Activated naive CD8-positive, alpha-beta T cell treated with anti-CD3 and anti-CD28 coated beads, Interleukin-2, amount 10 ng/mL, durations not matched to agents 7 days and 5 days (primary cell): ENCODE data around the gene CHD6. TPM values are rescaled to one million over a fixed set of nuclear protein-coding genes. Genes with fewer than 3 reads are reported as not detected.

Experiments used
- ATAC-seq: fragments of 150-1000 bp; cut with Tn5 transposase; one replicate; pipeline ENCODE4 v1.10.0; 2021; ENCODE audit warnings: low read depth, moderate library complexity
- POLR2A ChIA-PET: fragments of 350-600 bp; sonication (Branson Sonifier 250); formaldehyde crosslinking; loops from one replicate; lab custom pipeline; 2021; ENCODE audit warnings: antibody characterized with exemption; lab: Charles Lee
- DNase-seq: peaks from one replicate; pipeline ENCODE4 v3.0.0; 2021
- H3K27ac Mint-ChIP-seq: one replicate; pipeline ENCODE4 v1.8.0; 2022; ENCODE audit warnings: mild to moderate bottlenecking, mixed read lengths
- H3K27me3 Mint-ChIP-seq: one replicate; pipeline ENCODE4 v1.8.0; 2022; ENCODE audit warnings: mild to moderate bottlenecking, moderate library complexity, mixed read lengths
- H3K36me3 Mint-ChIP-seq: one replicate; pipeline ENCODE4 v1.8.0; 2021; ENCODE audit warnings: mild to moderate bottlenecking, mixed read lengths
- H3K4me1 Mint-ChIP-seq: one replicate; pipeline ENCODE4 v1.8.0; 2021; ENCODE audit warnings: mixed read lengths
- H3K4me3 Mint-ChIP-seq: one replicate; pipeline ENCODE4 v1.8.0; 2022; ENCODE audit warnings: mild to moderate bottlenecking, moderate library complexity, mixed read lengths
- H3K9me3 Mint-ChIP-seq: one replicate; pipeline ENCODE4 v1.8.0; 2021; ENCODE audit warnings: mixed read lengths
- total RNA-seq, 2 experiments: library from RNA; stranded (reverse); gene quantifications; one replicate each; pipeline ENCODE4 v1.2.3, GENCODE V29; 2021

Gene CHD6
- total RNA-seq, 2 experiments from 2014 or later: 48.2 to 58.9 TPM

GRCh38 chr20:41510847-41511450 lies 107.2 kb downstream of the CHD6 start:
- no peak for ATAC-seq
- no peak for DNase-seq
- peaks cover 39% of the 10 kb centered on the region for H3K36me3 Mint-ChIP-seq
- H3K4me3 Mint-ChIP-seq: no peak overlapping the region
- H3K9me3 Mint-ChIP-seq: peaks cover 2% of the 10 kb centered on the region
- H3K27me3 Mint-ChIP-seq: no peaks in the 10 kb centered on the region
- peaks cover 8% of the 10 kb centered on the region for H3K4me1 Mint-ChIP-seq
- H3K27ac Mint-ChIP-seq: no peak overlapping the region
- POLR2A ChIA-PET: no interaction called here

- peaks cover 6% of the 10 kb centered on the region for H3K9me3 Mint-ChIP-seq
- peaks cover 8% of the 10 kb centered on the region for H3K4me1 Mint-ChIP-seq
- H3K36me3 Mint-ChIP-seq: peaks cover 44% of the 10 kb centered on the region
- DNase-seq (no peak), ATAC-seq (no peak)
- POLR2A ChIA-PET: no interaction called here
- no peak overlapping the region for H3K4me3 Mint-ChIP-seq
- H3K27ac Mint-ChIP-seq: no peak overlapping the region
- no peaks in the 10 kb centered on the region for H3K27me3 Mint-ChIP-seq
Observed at GRCh38 chr20:41510224-41510623, 108.0 kb downstream of the CHD6 start.

GRCh38 chr20:41509316-41510200 lies 108.6 kb downstream of the CHD6 start:
- no peaks in the 10 kb centered on the region for H3K27me3 Mint-ChIP-seq
- no peak for DNase-seq
- H3K4me3 Mint-ChIP-seq: no peak overlapping the region
- POLR2A ChIA-PET: no interaction called here
- peaks cover 6% of the 10 kb centered on the region for H3K4me1 Mint-ChIP-seq
- peaks cover 6% of the 10 kb centered on the region for H3K9me3 Mint-ChIP-seq
- ATAC-seq: no peak
- H3K27ac Mint-ChIP-seq: no peak overlapping the region
- peaks cover 43% of the 10 kb centered on the region for H3K36me3 Mint-ChIP-seq

- Mint-ChIP-seq H3K27me3 (no peaks in the 10 kb centered on the region), H3K27ac (no peak overlapping the region), H3K36me3 (peaks cover 40% of the 10 kb centered on the region), H3K4me3 (no peak overlapping the region), H3K4me1 (peaks cover 6% of the 10 kb centered on the region), H3K9me3 (peaks cover 8% of the 10 kb centered on the region)
- no peak for ATAC-seq
- POLR2A ChIA-PET: no interaction called here
- DNase-seq: no peak
Observed at GRCh38 chr20:41508335-41508734, 109.8 kb downstream of the CHD6 start.

GRCh38 chr20:41507851-41508250 lies 110.3 kb downstream of the CHD6 start:
- H3K27me3 Mint-ChIP-seq: no peaks in the 10 kb centered on the region
- no peak for ATAC-seq
- H3K4me3 Mint-ChIP-seq: no peak overlapping the region
- peaks cover 6% of the 10 kb centered on the region for H3K4me1 Mint-ChIP-seq
- peaks cover 8% of the 10 kb centered on the region for H3K9me3 Mint-ChIP-seq
- POLR2A ChIA-PET: no interaction called here
- H3K36me3 Mint-ChIP-seq: peaks cover 36% of the 10 kb centered on the region
- H3K27ac Mint-ChIP-seq: no peak overlapping the region
- no peak for DNase-seq

- no peak for DNase-seq
- no peak overlapping the region for H3K4me3 Mint-ChIP-seq
- peaks cover 32% of the 10 kb centered on the region for H3K36me3 Mint-ChIP-seq
- H3K27ac Mint-ChIP-seq: no peak overlapping the region
- ATAC-seq: no peak
- POLR2A ChIA-PET: no interaction called here
- peaks cover 8% of the 10 kb centered on the region for H3K9me3 Mint-ChIP-seq
- H3K4me1 Mint-ChIP-seq: peaks cover 6% of the 10 kb centered on the region
- H3K27me3 Mint-ChIP-seq: no peaks in the 10 kb centered on the region
Observed at GRCh38 chr20:41507436-41507835, 110.7 kb downstream of the CHD6 start.

GRCh38 chr20:41506192-41506915 lies 111.8 kb downstream of the CHD6 start:
- POLR2A ChIA-PET: no interaction called here
- H3K9me3 Mint-ChIP-seq: peaks cover 8% of the 10 kb centered on the region
- H3K27me3 Mint-ChIP-seq: no peaks in the 10 kb centered on the region
- no peak overlapping the region for H3K27ac Mint-ChIP-seq
- ATAC-seq (no peak), DNase-seq (no peak)
- no peak overlapping the region for H3K4me3 Mint-ChIP-seq
- H3K4me1 Mint-ChIP-seq: peaks cover 6% of the 10 kb centered on the region
- peaks cover 23% of the 10 kb centered on the region for H3K36me3 Mint-ChIP-seq

GRCh38 chr20:41505184-41505583 lies 113.0 kb downstream of the CHD6 start:
- peaks cover 8% of the 10 kb centered on the region for H3K9me3 Mint-ChIP-seq
- DNase-seq (no peak), ATAC-seq (no peak)
- H3K27ac Mint-ChIP-seq: no peak overlapping the region
- no peak overlapping the region for H3K4me3 Mint-ChIP-seq
- POLR2A ChIA-PET: no interaction called here
- peaks cover 10% of the 10 kb centered on the region for H3K4me1 Mint-ChIP-seq
- no peaks in the 10 kb centered on the region for H3K27me3 Mint-ChIP-seq
- peaks cover 22% of the 10 kb centered on the region for H3K36me3 Mint-ChIP-seq

GRCh38 chr20:41501376-41501775 lies 116.8 kb downstream of the CHD6 start:
- POLR2A ChIA-PET: no interaction called here
- H3K36me3 Mint-ChIP-seq: peaks cover 26% of the 10 kb centered on the region
- no peak for ATAC-seq

GRCh38 chr20:41499961-41500725 lies 118.0 kb downstream of the CHD6 start:
- Mint-ChIP-seq H3K36me3 (peaks cover 16% of the 10 kb centered on the region), H3K27me3 (no peaks in the 10 kb centered on the region), H3K4me1 (peaks cover 4% of the 10 kb centered on the region), H3K27ac (no peak overlapping the region), H3K4me3 (no peak overlapping the region), H3K9me3 (peaks cover 2% of the 10 kb centered on the region)
- ATAC-seq (no peak), DNase-seq (no peak)
- POLR2A ChIA-PET: no interaction called here

More at GRCh38 chr20:41501376-41501775, 116.8 kb downstream of the CHD6 start:
- peaks cover 8% of the 10 kb centered on the region for H3K9me3 Mint-ChIP-seq
- no peaks in the 10 kb centered on the region for H3K27me3 Mint-ChIP-seq
- H3K4me1 Mint-ChIP-seq: peaks cover 4% of the 10 kb centered on the region
- DNase-seq: no peak
- H3K4me3 Mint-ChIP-seq: no peak overlapping the region
- H3K27ac Mint-ChIP-seq: no peak overlapping the region

- H3K9me3 Mint-ChIP-seq: peaks cover 1% of the 10 kb centered on the region
- no peaks in the 10 kb centered on the region for H3K27me3 Mint-ChIP-seq
- DNase-seq (no peak), ATAC-seq (no peak)
- H3K27ac Mint-ChIP-seq: no peak overlapping the region
- no peak overlapping the region for H3K4me3 Mint-ChIP-seq
- POLR2A ChIA-PET: no interaction called here
- peaks cover 14% of the 10 kb centered on the region for H3K36me3 Mint-ChIP-seq
- peaks cover 4% of the 10 kb centered on the region for H3K4me1 Mint-ChIP-seq
Observed at GRCh38 chr20:41499064-41499463, 119.1 kb downstream of the CHD6 start.

- POLR2A ChIA-PET: interaction anchor here (0.6 kb wide), 1 partner anchor 30 kb away, joined by 3 read pairs; no protein-coding TSS in a partner anchor
- no peak for DNase-seq
- H3K4me3 Mint-ChIP-seq: no peak overlapping the region
- peaks cover 4% of the 10 kb centered on the region for H3K4me1 Mint-ChIP-seq
- ATAC-seq: no peak
- no peaks in the 10 kb centered on the region for H3K27me3 Mint-ChIP-seq
- no peak overlapping the region for H3K27ac Mint-ChIP-seq
- no peaks in the 10 kb centered on the region for H3K9me3 Mint-ChIP-seq
- H3K36me3 Mint-ChIP-seq: peaks cover 14% of the 10 kb centered on the region
Observed at GRCh38 chr20:41497186-41497895, 120.8 kb downstream of the CHD6 start.
